ENCODE data around the gene SLC7A5. TPM values are rescaled to one million over a fixed set of nuclear protein-coding genes. Genes with fewer than 3 reads are reported as not detected.
"Not testable (repeated sequence)": the region's sequence is repeated elsewhere in the genome, so short reads cannot be mapped to it uniquely, and the experiment has no call there.

Gene SLC7A5
- total and polyA plus RNA-seq, 2 of the 4 experiments (the other 2 are of a cell fraction) = 11.3 to 101 TPM

DNA sequence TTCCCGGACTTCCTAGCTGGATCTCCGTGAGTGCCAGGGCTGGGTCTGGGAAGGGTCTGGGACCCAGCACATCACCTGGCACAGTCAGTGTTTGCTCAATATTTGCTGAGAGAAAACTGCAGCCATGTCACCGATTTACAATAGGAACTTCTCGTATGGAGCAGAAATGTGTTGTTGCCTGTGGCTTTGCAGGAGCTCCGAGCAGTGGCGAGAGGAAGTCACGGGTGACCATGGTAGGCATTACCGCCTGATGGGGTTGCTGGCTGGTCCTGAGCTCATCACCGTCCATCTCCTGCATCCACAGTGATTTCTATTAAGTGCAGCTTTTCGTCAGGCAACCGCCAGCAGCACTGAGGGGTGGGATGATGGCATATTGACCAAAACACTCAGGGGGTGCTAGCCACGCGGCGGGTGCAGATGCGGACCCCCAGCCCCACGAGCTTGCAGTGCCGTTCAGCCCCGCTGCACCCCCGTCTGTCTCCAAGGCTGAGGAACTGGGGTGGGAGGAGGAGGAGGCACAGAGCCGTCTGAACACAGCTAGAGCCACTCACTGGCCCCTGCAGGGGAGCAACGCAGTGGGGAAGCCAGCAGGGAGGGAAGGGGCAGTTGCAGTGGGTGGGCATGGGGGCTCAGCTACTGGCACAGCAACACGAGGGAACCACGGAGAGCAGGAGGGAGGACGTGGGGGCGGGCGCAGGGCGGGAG is 44.9 kb upstream of the SLC7A5 start:
- H3K18ac ChIP-seq (ENCODE audit: low read depth, low read length); in situ Hi-C loops (cut with MboI; ENCODE audit: low sequenced_read_pairs); H4K91ac ChIP-seq (ENCODE audit: insufficient read depth, low read depth, low read length); H3K4me3 ChIP-seq (ENCODE audit: insufficient read depth, low read depth, low read length); H2AFZ ChIP-seq (replicated peaks; ENCODE audit: low read length, poor library complexity); H2BK15ac ChIP-seq (ENCODE audit: low read depth, low read length); H4K8ac ChIP-seq (ENCODE audit: low read depth in 2 of 2, low read length in 2 of 2); H3K79me1 ChIP-seq (ENCODE audit: low read depth in 1 of 2, low read length in 2 of 2); POLR2A ChIA-PET (ENCODE audit: unreplicated experiment); H3K4me2 ChIP-seq (ENCODE audit: low read depth, low read length); H3K23ac ChIP-seq (ENCODE audit: low read depth, low read length); H3K14ac ChIP-seq (replicated peaks; ENCODE audit: low read depth, low read length); BruUV-seq (replicated peaks); H3K9me3 ChIP-seq (ENCODE audit: control insufficient read depth, insufficient read depth, low read length); H3K4ac ChIP-seq (ENCODE audit: low read depth, low read length); H3K4me1 ChIP-seq (ENCODE audit: control insufficient read depth, insufficient read depth, low read length); intact Hi-C loops (cut with micrococcal nuclease); H4K5ac ChIP-seq (ENCODE audit: low read depth, low read length); H3K36me3 ChIP-seq (ENCODE audit: control insufficient read depth, insufficient read depth, low read length); H3K9me1 ChIP-seq (ENCODE audit: insufficient read depth, low read length); H2BK5ac ChIP-seq (ENCODE audit: low read depth, low read length, poor library complexity, severe bottlenecking); H2BK20ac ChIP-seq (ENCODE audit: low read depth, low read length); DNase-seq; dilution Hi-C loops (cut with HindIII; ENCODE audit: low sequenced_read_pairs, unreplicated experiment); H2AK5ac ChIP-seq (ENCODE audit: low read depth, low read length); ATAC-seq (ENCODE audit: low read depth); H3K56ac ChIP-seq (ENCODE audit: extremely low read depth, insufficient read depth, low read length); H3K27ac ChIP-seq (ENCODE audit: insufficient read depth, low read length); H2BK120ac ChIP-seq (ENCODE audit: low read depth, low read length); H4K20me1 ChIP-seq (ENCODE audit: insufficient read depth, low read length); CTCF ChIA-PET; H2AK9ac ChIP-seq (replicated peaks; ENCODE audit: low read depth, low read length, poor library complexity); H3K9ac ChIP-seq (ENCODE audit: low read depth, low read length): not testable (repeated sequence)
- WGBS, 2 experiments (ENCODE audit: extremely low coverage in 2 of 2, insufficient read length in 1 of 2) = 60% methylated on average over 9 of the region's 27 CpGs; no CpG with 5 or more reads in 1 of the 2 experiments
- peaks cover 17% of the 10 kb centered on the region for H3K27me3 ChIP-seq (ENCODE audit: control insufficient read depth, insufficient read depth, low read length)

DNA sequence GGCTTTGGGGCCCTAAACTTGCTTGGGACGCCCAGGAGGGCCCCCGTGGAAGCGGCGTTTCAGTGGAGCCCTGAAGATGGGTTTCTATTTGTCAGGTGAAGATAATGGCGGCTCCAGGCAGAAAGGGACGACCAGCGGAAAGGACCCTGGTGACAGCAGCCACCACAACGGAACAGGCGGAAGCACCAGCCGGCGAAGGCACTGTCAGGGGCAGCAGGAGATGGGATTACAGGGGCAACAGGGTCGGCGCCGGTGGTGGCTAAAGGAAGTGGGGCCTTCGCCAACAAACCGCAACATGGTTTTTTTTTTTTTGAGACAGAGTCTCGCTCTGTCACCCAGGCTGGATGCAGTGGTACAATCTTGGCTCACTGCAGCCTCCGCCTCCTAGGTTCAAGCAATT is 43.4 kb upstream of the SLC7A5 start:
- H2BK15ac ChIP-seq (ENCODE audit: low read depth, low read length); H3K4me3 ChIP-seq (ENCODE audit: insufficient read depth, low read depth, low read length); H2AK5ac ChIP-seq (ENCODE audit: low read depth, low read length); H3K23ac ChIP-seq (ENCODE audit: low read depth, low read length); in situ Hi-C loops (cut with MboI; ENCODE audit: low sequenced_read_pairs); H2BK120ac ChIP-seq (ENCODE audit: low read depth, low read length); H3K4me1 ChIP-seq (ENCODE audit: control insufficient read depth, insufficient read depth, low read length); H4K5ac ChIP-seq (ENCODE audit: low read depth, low read length); H3K36me3 ChIP-seq (ENCODE audit: control insufficient read depth, insufficient read depth, low read length); H2BK5ac ChIP-seq (ENCODE audit: low read depth, low read length, poor library complexity, severe bottlenecking); H3K9me3 ChIP-seq (ENCODE audit: control insufficient read depth, insufficient read depth, low read length); ATAC-seq (ENCODE audit: low read depth); H3K79me1 ChIP-seq (ENCODE audit: low read depth in 1 of 2, low read length in 2 of 2); DNase-seq; H3K4me2 ChIP-seq (ENCODE audit: low read depth, low read length); H3K9me1 ChIP-seq (ENCODE audit: insufficient read depth, low read length); H2BK20ac ChIP-seq (ENCODE audit: low read depth, low read length); BruUV-seq (replicated peaks); H3K14ac ChIP-seq (replicated peaks; ENCODE audit: low read depth, low read length); H3K9ac ChIP-seq (ENCODE audit: low read depth, low read length); H3K18ac ChIP-seq (ENCODE audit: low read depth, low read length); H3K4ac ChIP-seq (ENCODE audit: low read depth, low read length); H4K91ac ChIP-seq (ENCODE audit: insufficient read depth, low read depth, low read length); H4K8ac ChIP-seq (ENCODE audit: low read depth in 2 of 2, low read length in 2 of 2); intact Hi-C loops (cut with micrococcal nuclease); POLR2A ChIA-PET (ENCODE audit: unreplicated experiment); H4K20me1 ChIP-seq (ENCODE audit: insufficient read depth, low read length); H3K56ac ChIP-seq (ENCODE audit: extremely low read depth, insufficient read depth, low read length); H2AFZ ChIP-seq (replicated peaks; ENCODE audit: low read length, poor library complexity); dilution Hi-C loops (cut with HindIII; ENCODE audit: low sequenced_read_pairs, unreplicated experiment); CTCF ChIA-PET; H3K27ac ChIP-seq (ENCODE audit: insufficient read depth, low read length); H2AK9ac ChIP-seq (replicated peaks; ENCODE audit: low read depth, low read length, poor library complexity): not testable (repeated sequence)
- H3K27me3 ChIP-seq (ENCODE audit: control insufficient read depth, insufficient read depth, low read length) = peaks cover 22% of the 10 kb centered on the region
- 83% methylated on average over 15 of the region's 18 CpGs; no CpG with 5 or more reads in 1 of the 2 experiments for WGBS, 2 experiments (ENCODE audit: extremely low coverage in 2 of 2, insufficient read length in 1 of 2)
